SK-N-SH (cell line): Measurements from ENCODE around the gene PABPN1. TPM values are rescaled to one million over a fixed set of nuclear protein-coding genes. Genes with fewer than 3 reads are reported as not detected.

Experiments
- CTCF ChIA-PET: fragments of 300-600, 350-600 bp; formaldehyde crosslinking; extraction: SDS; loops from one replicate; lab custom pipeline; 2021; lab: Yijun Ruan, JAX
- POLR2A ChIA-PET: fragments of 350-600 bp; sonication (Branson Sonifier 250); formaldehyde crosslinking; extraction: SDS; loops from one replicate; lab custom pipeline; 2020; ENCODE audit warnings: antibody characterized with exemption, inconsistent platforms; lab: Yijun Ruan, JAX
- DNase-seq: peaks from one replicate; pipeline ENCODE4 v3.0.0; 2012
- H2AFZ ChIP-seq: fragments of 200-600 bp; sonication (generic); 2 replicates; pipeline ENCODE4 v1.8.1; 2016; ENCODE audit warnings: antibody characterized with exemption, mild to moderate bottlenecking, low read depth
- H3F3A ChIP-seq: fragments of 200-600 bp; sonication (generic); replicated peaks from 2 replicates; pipeline ENCODE3; 2016; ENCODE audit warnings: antibody characterized with exemption, mild to moderate bottlenecking; ENCODE audit not compliant: insufficient read depth
- H3K27ac ChIP-seq, 2 experiments: fragments of 200-500 bp in 1 of 2; fragments of 200-600 bp in 1 of 2; sonication (Bioruptor generic) in 1 of 2; sonication (generic), shearing (Covaris generic) in 1 of 2; 2 replicates each; pipeline versions ENCODE4 v1.5.1 to v1.6.1; 2014 to 2016; ENCODE audit warnings: low read depth in 2 of 2, inconsistent platforms in 1 of 2, low read length in 1 of 2, mild to moderate bottlenecking in 1 of 2, mixed read lengths in 1 of 2
- H3K27me3 ChIP-seq: fragments of 200-600 bp; sonication (generic), shearing (Covaris generic); 2 replicates; pipeline ENCODE4 v1.6.1; 2016; ENCODE audit warnings: mixed run types; ENCODE audit not compliant: insufficient read depth
- H3K36me3 ChIP-seq, 2 experiments: fragments of 200-500 bp in 1 of 2; fragments of 200-600 bp in 1 of 2; sonication (Bioruptor generic) in 1 of 2; sonication (generic) in 1 of 2; replicated peaks in 1 of 2; 2 replicates each; pipeline versions ENCODE3 to v1.5.1; 2014 to 2016; ENCODE audit warnings: low read length in 1 of 2, mild to moderate bottlenecking in 1 of 2; ENCODE audit not compliant: insufficient read depth in 2 of 2, control insufficient read depth in 1 of 2
- H3K4me1 ChIP-seq, 2 experiments: fragments of 200-500 bp in 1 of 2; fragments of 200-600 bp in 1 of 2; sonication (Bioruptor generic) in 1 of 2; sonication (generic), shearing (Covaris generic) in 1 of 2; 2 replicates each; pipeline versions ENCODE4 v1.5.1 to v1.6.1; 2014 to 2016; ENCODE audit warnings: low read depth in 1 of 2, low read length in 1 of 2, mixed run types in 1 of 2; ENCODE audit not compliant: insufficient read depth in 2 of 2, control insufficient read depth in 1 of 2
- H3K4me2 ChIP-seq: fragments of 200-600 bp; sonication (generic), shearing (Covaris generic); 2 replicates; pipeline ENCODE4 v1.6.1; 2017; ENCODE audit warnings: mixed run types
- H3K4me3 ChIP-seq, 2 experiments: fragments of 200-500 bp in 1 of 2; fragments of 200-600 bp in 1 of 2; sonication (Bioruptor generic) in 1 of 2; sonication (generic), shearing (Covaris generic) in 1 of 2; 2 replicates each; pipeline versions ENCODE4 v1.5.1 to v1.8.1; 2014 to 2016; ENCODE audit warnings: low read depth in 2 of 2, inconsistent platforms in 1 of 2, low read length in 1 of 2, mild to moderate bottlenecking in 1 of 2, mixed read lengths in 1 of 2, moderate library complexity in 1 of 2
- H3K79me2 ChIP-seq: fragments of 200-600 bp; sonication (generic); 2 replicates; pipeline ENCODE4 v1.8.1; 2017; ENCODE audit warnings: mild to moderate bottlenecking; ENCODE audit not compliant: insufficient read depth
- H3K9ac ChIP-seq: fragments of 200-600 bp; sonication (generic); 2 replicates; pipeline ENCODE4 v1.6.1; 2017; ENCODE audit warnings: mixed run types
- H3K9me2 ChIP-seq: fragments of 200-600 bp; sonication (generic); 2 replicates; pipeline ENCODE4 v1.6.1; 2017; ENCODE audit warnings: mixed run types
- H3K9me3 ChIP-seq: fragments of 200-600 bp; sonication (generic); 2 replicates; pipeline ENCODE4 v1.6.1; 2017; ENCODE audit warnings: mixed run types, mild to moderate bottlenecking, moderate library complexity
- H4K20me1 ChIP-seq: fragments of 200-600 bp; sonication (generic); 2 replicates; pipeline ENCODE4 v1.6.1; 2017; ENCODE audit warnings: mild to moderate bottlenecking, mixed run types; ENCODE audit not compliant: insufficient read depth
- FOXJ3 ChIP-seq: sonication (generic); formaldehyde crosslinking; IDR thresholded peaks from 2 replicates; pipeline ENCODE4 v1.5.1; 2020; ENCODE audit warnings: mild to moderate bottlenecking, missing genetic modification reagents
- MEF2A ChIP-seq: IDR thresholded peaks from 2 replicates; pipeline ENCODE4 v1.4.0; 2012; ENCODE audit warnings: low read depth, borderline replicate concordance
- MXI1 ChIP-seq: IDR thresholded peaks from 2 replicates; pipeline ENCODE4 v1.6.1; 2012; ENCODE audit warnings: mild to moderate bottlenecking, low read depth, low read length, improper control_type of control experiment
- RFX5 ChIP-seq: IDR thresholded peaks from 2 replicates; pipeline ENCODE4 v1.6.1; 2012; ENCODE audit warnings: mild to moderate bottlenecking, improper control_type of control experiment, low read length
- RXRA ChIP-seq: IDR thresholded peaks from 2 replicates; pipeline ENCODE4 v1.4.0; 2012; ENCODE audit warnings: low read depth, mild to moderate bottlenecking, borderline replicate concordance
- TEAD4 ChIP-seq: IDR thresholded peaks from 2 replicates; pipeline ENCODE4 v1.4.0; 2012; ENCODE audit warnings: mild to moderate bottlenecking, borderline replicate concordance; ENCODE audit not compliant: insufficient read depth
- WGBS: methylation state at CpG from one replicate; pipeline ENCODE4 v1.1.6; 2017; ENCODE audit warnings: low lambda C conversion rate; 5-methylcytosine and 5-hydroxymethylcytosine counted together
- polyA plus RNA-seq, 3 experiments: library from polyadenylated mRNA; depleted of rRNA; stranded (reverse); fragments of >200 nt; gene quantifications; 2 replicates each; pipeline ENCODE4 v1.2.3, GENCODE V29; 2012
- TF ChIP-seq, protein P1 (sequence below): IDR thresholded peaks from 2 replicates; pipeline ENCODE4 v1.6.1; 2012; ENCODE audit warnings: mild to moderate bottlenecking, low read depth, low read length, moderate library complexity
- TF ChIP-seq, protein P2 (sequence below): IDR thresholded peaks from 2 replicates; pipeline ENCODE4 v1.4.0; 2012; ENCODE audit warnings: low read depth, borderline replicate concordance
- TF ChIP-seq, protein P3 (sequence below): IDR thresholded peaks from 2 replicates; pipeline ENCODE4 v1.4.0; 2012; ENCODE audit warnings: low read depth, borderline replicate concordance

PABPN1 gene
- polyA plus RNA-seq, 1 of the 3 experiments (the other 2 are of a cell fraction), result 266 TPM

DNA sequence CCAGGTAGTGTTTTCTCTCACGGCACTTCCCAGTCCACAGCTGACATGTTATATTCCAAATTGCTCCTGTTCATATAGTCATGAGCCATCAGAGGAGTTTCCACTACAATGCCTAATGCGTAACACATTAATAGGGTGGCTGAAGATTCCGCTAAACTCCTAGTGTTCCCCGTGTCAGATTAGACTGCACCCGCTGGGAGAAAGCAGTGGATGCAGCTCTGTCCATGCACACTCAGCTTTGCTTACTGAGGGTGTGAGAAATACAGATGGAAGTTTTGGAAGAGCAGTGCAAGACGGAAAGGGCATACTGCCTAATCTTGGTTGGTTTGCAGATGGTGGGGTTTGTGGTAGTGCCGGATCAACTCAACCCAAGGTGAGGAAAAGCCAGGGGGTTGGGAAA, 24.2 kb upstream of the PABPN1 start:
- Histone ChIP-seq H3K4me2 (no peak overlapping the region), H3K36me3 (peaks cover 0 to 3% of the 10 kb centered on the region in 2 experiments), H3K9ac (no peak overlapping the region), H3K4me1 (peaks cover 13 to 17% of the 10 kb centered on the region in 2 experiments; a peak in 3 of 4 replicates), H3K9me3 (no peaks in the 10 kb centered on the region), H2AFZ (no peak overlapping the region), H3K27me3 (no peaks in the 10 kb centered on the region), H3K4me3 (no peak overlapping the region), H3K79me2 (peaks cover 6% of the 10 kb centered on the region; the same call in 1 of the 2 replicates), H3K9me2 (no peaks in the 10 kb centered on the region), H3F3A (peaks cover 10% of the 10 kb centered on the region), H3K27ac (no peak overlapping the region), H4K20me1 (no peaks in the 10 kb centered on the region)
- ChIA-PET CTCF (interaction anchor here (0.9 to 1.7 kb wide), 3 partner anchors 8 to 176 kb away, joined by 3 to 5 read pairs (median 4); no protein-coding TSS in a partner anchor), POLR2A (no interaction called here)
- DNase-seq, result no peak
- TF ChIP-seq MEF2A, result no peak
- no peak for TF ChIP-seq RXRA
- no peak for TF ChIP-seq FOXJ3 (CRISPR knock-in tag)
- TF ChIP-seq, protein P1, sequence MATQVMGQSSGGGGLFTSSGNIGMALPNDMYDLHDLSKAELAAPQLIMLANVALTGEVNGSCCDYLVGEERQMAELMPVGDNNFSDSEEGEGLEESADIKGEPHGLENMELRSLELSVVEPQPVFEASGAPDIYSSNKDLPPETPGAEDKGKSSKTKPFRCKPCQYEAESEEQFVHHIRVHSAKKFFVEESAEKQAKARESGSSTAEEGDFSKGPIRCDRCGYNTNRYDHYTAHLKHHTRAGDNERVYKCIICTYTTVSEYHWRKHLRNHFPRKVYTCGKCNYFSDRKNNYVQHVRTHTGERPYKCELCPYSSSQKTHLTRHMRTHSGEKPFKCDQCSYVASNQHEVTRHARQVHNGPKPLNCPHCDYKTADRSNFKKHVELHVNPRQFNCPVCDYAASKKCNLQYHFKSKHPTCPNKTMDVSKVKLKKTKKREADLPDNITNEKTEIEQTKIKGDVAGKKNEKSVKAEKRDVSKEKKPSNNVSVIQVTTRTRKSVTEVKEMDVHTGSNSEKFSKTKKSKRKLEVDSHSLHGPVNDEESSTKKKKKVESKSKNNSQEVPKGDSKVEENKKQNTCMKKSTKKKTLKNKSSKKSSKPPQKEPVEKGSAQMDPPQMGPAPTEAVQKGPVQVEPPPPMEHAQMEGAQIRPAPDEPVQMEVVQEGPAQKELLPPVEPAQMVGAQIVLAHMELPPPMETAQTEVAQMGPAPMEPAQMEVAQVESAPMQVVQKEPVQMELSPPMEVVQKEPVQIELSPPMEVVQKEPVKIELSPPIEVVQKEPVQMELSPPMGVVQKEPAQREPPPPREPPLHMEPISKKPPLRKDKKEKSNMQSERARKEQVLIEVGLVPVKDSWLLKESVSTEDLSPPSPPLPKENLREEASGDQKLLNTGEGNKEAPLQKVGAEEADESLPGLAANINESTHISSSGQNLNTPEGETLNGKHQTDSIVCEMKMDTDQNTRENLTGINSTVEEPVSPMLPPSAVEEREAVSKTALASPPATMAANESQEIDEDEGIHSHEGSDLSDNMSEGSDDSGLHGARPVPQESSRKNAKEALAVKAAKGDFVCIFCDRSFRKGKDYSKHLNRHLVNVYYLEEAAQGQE, result no peak
- TF ChIP-seq, protein P2, sequence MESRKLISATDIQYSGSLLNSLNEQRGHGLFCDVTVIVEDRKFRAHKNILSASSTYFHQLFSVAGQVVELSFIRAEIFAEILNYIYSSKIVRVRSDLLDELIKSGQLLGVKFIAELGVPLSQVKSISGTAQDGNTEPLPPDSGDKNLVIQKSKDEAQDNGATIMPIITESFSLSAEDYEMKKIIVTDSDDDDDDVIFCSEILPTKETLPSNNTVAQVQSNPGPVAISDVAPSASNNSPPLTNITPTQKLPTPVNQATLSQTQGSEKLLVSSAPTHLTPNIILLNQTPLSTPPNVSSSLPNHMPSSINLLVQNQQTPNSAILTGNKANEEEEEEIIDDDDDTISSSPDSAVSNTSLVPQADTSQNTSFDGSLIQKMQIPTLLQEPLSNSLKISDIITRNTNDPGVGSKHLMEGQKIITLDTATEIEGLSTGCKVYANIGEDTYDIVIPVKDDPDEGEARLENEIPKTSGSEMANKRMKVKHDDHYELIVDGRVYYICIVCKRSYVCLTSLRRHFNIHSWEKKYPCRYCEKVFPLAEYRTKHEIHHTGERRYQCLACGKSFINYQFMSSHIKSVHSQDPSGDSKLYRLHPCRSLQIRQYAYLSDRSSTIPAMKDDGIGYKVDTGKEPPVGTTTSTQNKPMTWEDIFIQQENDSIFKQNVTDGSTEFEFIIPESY, result no peak
- no peak for TF ChIP-seq RFX5
- TF ChIP-seq, protein P3, sequence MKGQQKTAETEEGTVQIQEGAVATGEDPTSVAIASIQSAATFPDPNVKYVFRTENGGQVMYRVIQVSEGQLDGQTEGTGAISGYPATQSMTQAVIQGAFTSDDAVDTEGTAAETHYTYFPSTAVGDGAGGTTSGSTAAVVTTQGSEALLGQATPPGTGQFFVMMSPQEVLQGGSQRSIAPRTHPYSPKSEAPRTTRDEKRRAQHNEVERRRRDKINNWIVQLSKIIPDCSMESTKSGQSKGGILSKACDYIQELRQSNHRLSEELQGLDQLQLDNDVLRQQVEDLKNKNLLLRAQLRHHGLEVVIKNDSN, result no peak
- no peak for TF ChIP-seq TEAD4
- no peak for TF ChIP-seq MXI1
- WGBS, result 89% methylated on average over 7 of the region's 7 CpGs
